GM12891 (cell line): Measurements from ENCODE around the gene ENOSF1.

Source experiments
- POLR2AphosphoS5 ChIP-seq: IDR thresholded peaks from 2 replicates; pipeline ENCODE4 v1.6.1; 2011; ENCODE audit warnings: low read depth, low read length, control low read depth
- SPI1 ChIP-seq: IDR thresholded peaks from 2 replicates; pipeline ENCODE4 v1.6.1; 2011; ENCODE audit warnings: low read depth, low read length, control low read depth

- TF ChIP-seq POLR2AphosphoS5 (no peak; the same call in 1 of the 2 replicates), SPI1 (no peak)
Observed at GRCh38 chr18:657311-658000, 55.0 kb downstream of the ENOSF1 start, which contains the start of gene TYMS.
